ENCODE measurements around the gene PHACTR2.
A peak's percentile ranks its signal among the peaks of the same experiment; 100 is the strongest.

PHACTR2 gene

GRCh38 chr6:143807103-143807772 is 129.5 kb downstream of the PHACTR2 start:
- Mint-ChIP-seq H3K27me3 (no peaks in the 10 kb centered on the region), H3K4me3 (peak overlapping the region; percentile 42), H3K27ac (peak overlapping the region; percentile 97), H3K9me3 (ENCODE audit: low read depth) (peaks cover 4% of the 10 kb centered on the region), H3K36me3 (peaks cover 13% of the 10 kb centered on the region), H3K4me1 (ENCODE audit: low read depth) (peaks cover 47% of the 10 kb centered on the region)

DNA sequence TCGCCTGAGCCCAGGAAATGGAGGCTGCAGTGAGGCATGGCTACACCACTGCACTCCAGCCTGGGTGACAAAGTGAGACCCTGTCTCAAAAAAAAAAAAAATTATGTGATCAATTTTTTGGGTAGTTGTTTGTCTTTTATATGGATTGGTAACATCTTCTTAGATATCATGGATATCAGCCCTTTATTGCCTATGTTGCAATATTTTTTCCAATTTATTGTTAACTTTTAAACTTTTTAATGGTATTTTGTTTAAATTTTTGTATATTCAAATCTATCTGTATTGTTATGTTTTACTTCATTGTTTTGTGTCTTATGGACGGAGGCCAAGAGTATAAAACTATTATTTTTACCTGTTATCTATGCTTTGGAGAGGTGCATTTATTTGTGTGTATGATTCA is 133.0 kb downstream of the PHACTR2 start:
- Mint-ChIP-seq H3K27me3 (no peaks in the 10 kb centered on the region), H3K27ac (no peak overlapping the region), H3K36me3 (peaks cover 11% of the 10 kb centered on the region), H3K4me1 (ENCODE audit: low read depth) (peaks cover 25% of the 10 kb centered on the region), H3K4me3 (no peak overlapping the region), H3K9me3 (ENCODE audit: low read depth) (peaks cover 4% of the 10 kb centered on the region)

DNA sequence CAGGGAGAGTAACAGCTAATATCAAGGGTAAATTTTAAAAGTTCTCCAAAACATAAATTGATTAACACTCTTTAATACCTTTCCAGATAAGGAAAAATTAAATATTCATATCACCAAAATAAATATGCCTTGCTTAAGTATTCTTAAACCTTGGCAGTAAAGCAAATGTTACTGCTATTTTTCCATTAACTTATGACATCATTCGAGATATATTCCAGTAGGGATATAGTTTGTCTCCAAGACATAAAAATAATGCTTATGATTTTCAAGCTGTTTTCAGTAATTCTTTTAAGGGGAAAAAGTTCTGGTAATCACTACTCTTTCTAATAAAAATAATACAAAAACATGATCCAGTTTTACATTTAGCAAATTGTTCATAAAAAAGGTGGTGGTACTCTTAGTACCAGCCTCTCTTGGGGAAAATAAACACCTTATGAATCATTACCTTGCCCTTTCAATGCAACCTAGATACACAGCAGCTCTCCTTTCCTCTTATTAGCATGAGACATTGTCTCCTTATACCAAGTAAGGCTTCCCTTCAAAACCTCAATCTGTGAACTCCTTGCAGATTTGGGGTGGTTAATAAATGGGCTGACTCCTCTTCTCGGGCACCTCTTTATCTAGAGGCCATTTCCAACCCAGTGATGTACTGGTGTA is 133.9 kb downstream of the PHACTR2 start:
- peaks cover 18% of the 10 kb centered on the region for H3K4me1 Mint-ChIP-seq (ENCODE audit: low read depth)
- no peaks in the 10 kb centered on the region for H3K27me3 Mint-ChIP-seq
- H3K4me3 Mint-ChIP-seq: no peak overlapping the region
- H3K27ac Mint-ChIP-seq: peak overlapping the region; percentile 67
- H3K9me3 Mint-ChIP-seq (ENCODE audit: low read depth): peaks cover 4% of the 10 kb centered on the region
- peaks cover 10% of the 10 kb centered on the region for H3K36me3 Mint-ChIP-seq

DNA sequence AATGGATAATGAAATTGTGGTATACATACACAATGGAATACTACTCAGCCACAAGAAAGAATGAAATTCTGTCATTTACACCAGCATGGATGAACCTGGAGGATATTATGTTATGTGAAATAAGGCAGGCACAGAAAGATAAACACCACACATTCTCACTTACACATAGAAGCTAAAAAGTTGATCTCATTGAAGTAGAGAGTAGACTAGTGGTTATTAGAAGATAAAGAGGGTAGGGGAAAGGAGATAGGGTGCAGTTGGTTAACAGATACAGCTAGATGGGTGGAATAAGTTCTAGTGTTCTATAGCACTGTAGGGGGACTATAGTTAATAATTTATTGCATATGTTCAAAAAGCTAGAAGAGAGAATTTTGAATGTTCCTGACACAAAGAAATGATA is 139.9 kb downstream of the PHACTR2 start:
- H3K27ac Mint-ChIP-seq: no peak overlapping the region
- H3K27me3 Mint-ChIP-seq: no peaks in the 10 kb centered on the region
- H3K4me3 Mint-ChIP-seq: no peak overlapping the region
- no peaks in the 10 kb centered on the region for H3K36me3 Mint-ChIP-seq
- no peaks in the 10 kb centered on the region for H3K4me1 Mint-ChIP-seq (ENCODE audit: low read depth)
- no peaks in the 10 kb centered on the region for H3K9me3 Mint-ChIP-seq (ENCODE audit: low read depth)

DNA sequence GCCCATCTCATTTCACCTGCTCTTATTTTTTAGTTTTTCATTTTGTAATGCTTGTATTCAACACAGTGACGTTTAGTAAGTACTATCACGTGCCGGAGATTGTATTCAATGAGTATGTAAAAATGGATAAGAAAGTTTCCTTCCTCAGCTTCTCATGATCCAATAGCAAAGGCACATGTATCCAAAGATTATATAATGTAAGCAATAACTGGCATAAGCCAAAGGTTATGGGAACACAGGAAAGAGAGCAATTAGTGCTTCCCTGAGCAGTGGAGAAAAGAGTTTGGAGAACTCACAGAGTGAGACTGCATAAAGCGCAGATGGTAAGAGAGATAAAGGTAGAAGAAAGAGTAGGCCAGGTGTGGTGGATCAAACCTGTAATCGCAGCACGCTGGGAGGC is 143.6 kb downstream of the PHACTR2 start:
- Mint-ChIP-seq H3K4me3 (no peak overlapping the region), H3K27me3 (no peaks in the 10 kb centered on the region), H3K27ac (no peak overlapping the region), H3K9me3 (ENCODE audit: low read depth) (no peaks in the 10 kb centered on the region), H3K36me3 (no peaks in the 10 kb centered on the region), H3K4me1 (ENCODE audit: low read depth) (no peaks in the 10 kb centered on the region)

- Mint-ChIP-seq H3K27ac (no peak overlapping the region), H3K36me3 (no peaks in the 10 kb centered on the region), H3K4me3 (no peak overlapping the region), H3K27me3 (no peaks in the 10 kb centered on the region), H3K9me3 (ENCODE audit: low read depth) (no peaks in the 10 kb centered on the region), H3K4me1 (ENCODE audit: low read depth) (no peaks in the 10 kb centered on the region)
These were observed 144.8 kb downstream of the PHACTR2 start for GRCh38 chr6:143822584-143823024.

DNA sequence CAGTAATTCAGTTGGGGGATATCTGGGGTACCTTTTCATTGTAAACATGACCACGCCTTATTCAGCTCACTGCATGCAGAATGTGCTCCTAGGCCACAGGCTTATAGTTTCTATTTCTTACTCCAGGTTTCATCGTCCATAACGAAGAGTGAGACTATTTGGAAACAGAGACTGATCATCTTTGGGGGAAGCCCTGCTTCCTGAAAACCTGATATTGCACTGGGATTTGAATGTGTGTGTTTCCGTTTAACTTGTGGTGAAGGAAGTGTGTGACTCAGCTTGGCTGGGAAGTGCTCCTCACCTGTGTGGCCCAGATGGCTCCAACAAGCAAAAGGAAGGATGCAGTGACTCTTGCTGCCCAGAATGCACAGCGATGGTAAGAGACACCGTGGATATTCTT is 145.8 kb downstream of the PHACTR2 start:
- no peak overlapping the region for H3K4me3 Mint-ChIP-seq
- no peaks in the 10 kb centered on the region for H3K4me1 Mint-ChIP-seq (ENCODE audit: low read depth)
- H3K27me3 Mint-ChIP-seq: no peaks in the 10 kb centered on the region
- H3K9me3 Mint-ChIP-seq (ENCODE audit: low read depth): no peaks in the 10 kb centered on the region
- H3K36me3 Mint-ChIP-seq: no peaks in the 10 kb centered on the region
- H3K27ac Mint-ChIP-seq: no peak overlapping the region

- no peaks in the 10 kb centered on the region for H3K9me3 Mint-ChIP-seq (ENCODE audit: low read depth)
- H3K27me3 Mint-ChIP-seq: no peaks in the 10 kb centered on the region
- no peak overlapping the region for H3K27ac Mint-ChIP-seq
- H3K4me3 Mint-ChIP-seq: no peak overlapping the region
- H3K36me3 Mint-ChIP-seq: no peaks in the 10 kb centered on the region
- H3K4me1 Mint-ChIP-seq (ENCODE audit: low read depth): no peaks in the 10 kb centered on the region
These were observed 150.8 kb downstream of the PHACTR2 start for GRCh38 chr6:143828572-143828971.

GRCh38 chr6:143836150-143836549 is 158.4 kb downstream of the PHACTR2 start:
- Mint-ChIP-seq H3K36me3 (no peaks in the 10 kb centered on the region), H3K27ac (no peak overlapping the region), H3K9me3 (ENCODE audit: low read depth) (no peaks in the 10 kb centered on the region), H3K4me3 (no peak overlapping the region), H3K27me3 (no peaks in the 10 kb centered on the region), H3K4me1 (ENCODE audit: low read depth) (no peaks in the 10 kb centered on the region)

- Mint-ChIP-seq H3K36me3 (no peaks in the 10 kb centered on the region), H3K27ac (no peak overlapping the region), H3K4me3 (no peak overlapping the region), H3K27me3 (no peaks in the 10 kb centered on the region), H3K4me1 (ENCODE audit: low read depth) (peaks cover 4% of the 10 kb centered on the region), H3K9me3 (ENCODE audit: low read depth) (no peaks in the 10 kb centered on the region)
These were observed 160.6 kb downstream of the PHACTR2 start for GRCh38 chr6:143838395-143838794.

DNA sequence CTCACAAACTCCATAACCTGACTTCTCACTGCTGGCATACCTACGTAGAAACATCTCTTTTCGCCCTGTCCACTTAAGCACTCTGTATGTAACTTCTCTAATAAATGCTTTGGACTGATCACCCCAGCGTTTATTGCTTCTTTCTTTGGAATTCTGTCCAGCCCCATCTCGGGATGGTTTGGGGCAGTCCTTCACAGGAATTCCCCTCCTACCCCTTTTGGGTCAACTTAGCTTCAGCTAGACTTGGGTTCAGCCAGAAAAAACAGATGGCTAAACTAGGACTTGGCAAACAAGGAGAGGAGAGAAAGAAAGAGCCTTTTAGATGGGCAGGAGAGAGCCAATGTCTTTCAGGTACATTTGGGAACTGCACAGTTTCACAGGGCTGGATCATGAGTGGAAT is 161.4 kb downstream of the PHACTR2 start:
- Mint-ChIP-seq H3K27me3 (no peaks in the 10 kb centered on the region), H3K36me3 (peaks cover 2% of the 10 kb centered on the region), H3K27ac (no peak overlapping the region), H3K4me3 (no peak overlapping the region), H3K9me3 (ENCODE audit: low read depth) (no peaks in the 10 kb centered on the region), H3K4me1 (ENCODE audit: low read depth) (peaks cover 9% of the 10 kb centered on the region)

DNA sequence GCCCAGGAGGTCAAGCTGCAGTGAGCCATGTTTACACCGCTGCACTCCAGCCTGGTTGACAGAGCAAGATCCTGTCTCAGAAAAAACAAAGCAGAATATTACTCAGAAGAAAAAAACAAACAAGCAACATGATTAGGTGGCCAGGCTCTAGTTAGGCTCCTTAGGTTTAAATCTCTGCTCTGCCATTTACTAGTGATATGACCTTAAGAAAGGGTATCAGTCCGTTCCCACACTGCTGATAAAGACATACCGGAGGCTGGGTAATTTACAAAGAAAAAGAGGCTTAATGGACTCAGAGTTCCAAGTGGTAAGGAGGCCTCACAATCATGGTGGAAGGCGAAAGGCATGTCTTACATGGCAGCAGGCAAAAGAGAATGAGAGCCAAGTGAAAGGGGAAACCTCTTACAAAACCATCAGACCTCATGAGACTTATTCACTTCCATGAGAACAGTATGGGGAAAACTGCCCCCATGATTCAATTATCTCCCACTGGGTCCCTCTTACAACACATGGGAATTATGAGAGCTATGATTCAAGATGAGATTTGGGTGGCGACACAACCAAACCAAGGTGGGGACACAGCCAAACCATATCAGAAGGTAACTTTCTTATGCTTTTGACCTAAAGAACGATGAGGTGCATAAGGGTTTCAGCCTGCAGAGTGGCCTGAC is 163.0 kb downstream of the PHACTR2 start:
- Mint-ChIP-seq H3K9me3 (ENCODE audit: low read depth) (no peaks in the 10 kb centered on the region), H3K4me1 (ENCODE audit: low read depth) (peaks cover 24% of the 10 kb centered on the region), H3K27ac (peak overlapping the region; percentile 22), H3K4me3 (peak overlapping the region; percentile 9), H3K27me3 (no peaks in the 10 kb centered on the region), H3K36me3 (peaks cover 4% of the 10 kb centered on the region)

DNA sequence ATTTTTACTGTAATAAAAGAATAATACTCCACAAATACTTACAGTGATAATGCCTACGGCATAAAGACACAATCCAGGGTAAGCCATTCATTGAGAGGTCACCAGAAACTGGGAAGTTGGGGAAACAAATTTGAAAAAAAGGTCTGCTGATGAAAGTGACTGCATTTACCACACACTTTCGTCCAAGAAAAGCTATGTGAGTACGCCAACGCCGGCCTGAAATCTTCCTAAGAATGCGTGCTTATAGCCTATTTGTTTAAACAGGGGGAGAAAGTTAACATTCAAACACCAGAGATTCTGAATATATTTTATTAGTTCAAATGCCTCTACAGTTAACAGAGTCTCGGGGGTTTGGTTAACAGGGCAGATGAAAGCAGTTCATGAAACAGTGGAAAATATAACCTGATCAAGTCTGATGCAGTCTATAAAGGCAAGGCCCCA is 164.7 kb downstream of the PHACTR2 start:
- peak overlapping the region; percentile 96 for H3K4me3 Mint-ChIP-seq
- peaks cover 10% of the 10 kb centered on the region for H3K36me3 Mint-ChIP-seq
- H3K4me1 Mint-ChIP-seq (ENCODE audit: low read depth): peaks cover 33% of the 10 kb centered on the region
- H3K27ac Mint-ChIP-seq: peak overlapping the region; percentile 97
- H3K27me3 Mint-ChIP-seq: no peaks in the 10 kb centered on the region
- no peaks in the 10 kb centered on the region for H3K9me3 Mint-ChIP-seq (ENCODE audit: low read depth)

- Mint-ChIP-seq H3K27ac (peak within 1 kb of the TSS; percentile 97), H3K27me3 (no peaks in the 10 kb centered on the region), H3K9me3 (ENCODE audit: low read depth) (no peaks in the 10 kb centered on the region), H3K4me1 (ENCODE audit: low read depth) (peaks cover 35% of the 10 kb centered on the region), H3K4me3 (peak within 1 kb of the TSS; percentile 96), H3K36me3 (peaks cover 10% of the 10 kb centered on the region)
These were observed 165.3 kb downstream of the PHACTR2 start, which contains the start of gene LTV1 for GRCh38 chr6:143842902-143843676. LTV1 (plus strand) TSS chr6:143843338; CDS start chr6:143843478, 140 bp downstream.

- Mint-ChIP-seq H3K9me3 (ENCODE audit: low read depth) (no peaks in the 10 kb centered on the region), H3K27me3 (no peaks in the 10 kb centered on the region), H3K27ac (peak overlapping the region; percentile 97), H3K36me3 (peaks cover 14% of the 10 kb centered on the region), H3K4me3 (peak overlapping the region; percentile 96), H3K4me1 (ENCODE audit: low read depth) (peaks cover 39% of the 10 kb centered on the region)
These were observed 165.9 kb downstream of the PHACTR2 start for GRCh38 chr6:143843677-143843999.

All from activated naive CD8-positive, alpha-beta T cell (primary cell).